Measurements from ENCODE around the gene CC2D2B. TPM values are rescaled to one million over a fixed set of nuclear protein-coding genes. Genes with fewer than 3 reads are reported as not detected.
"Not testable (repeated sequence)": the region's sequence is repeated elsewhere in the genome, so short reads cannot be mapped to it uniquely, and the experiment has no call there.

The CC2D2B gene
- total and polyA plus RNA-seq, 4 experiments from 2014 or later: 0.10 to 0.15 TPM; not detected in 2

DNA sequence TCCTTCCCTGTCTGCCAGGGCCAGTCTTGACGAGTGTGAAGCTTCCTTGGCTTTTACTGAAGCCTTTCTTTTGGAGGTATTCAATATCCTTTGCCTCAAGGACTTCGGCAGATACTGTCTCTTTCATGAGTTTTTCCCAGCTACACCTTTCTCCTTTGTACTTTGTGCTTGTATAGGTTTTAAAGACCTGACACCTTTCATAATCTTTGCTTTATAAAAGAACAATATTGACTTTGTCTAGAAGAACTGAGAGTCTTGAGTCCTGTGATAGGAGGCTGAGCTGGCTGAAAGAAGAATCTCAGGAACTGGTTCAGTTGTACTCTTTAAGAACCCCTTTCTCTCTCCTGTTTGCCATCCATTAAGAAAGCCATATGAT, 41.3 kb upstream of the CC2D2B start:
- Mint-ChIP-seq H3K9me3 (no peaks in the 10 kb centered on the region), H3K4me1 (peaks cover 5 to 9% (median 8%) of the 10 kb centered on the region in 4 donors), H3K4me3 (no peak overlapping the region), H3K36me3 (peaks cover 2 to 6% of the 10 kb centered on the region in 2 donors), H3K27me3 (no peaks in the 10 kb centered on the region), H3K27ac (no peak overlapping the region)
- H3K27me3 ChIP-seq (ENCODE audit: insufficient read depth, low read length): no peaks in the 10 kb centered on the region
- POLR2A ChIA-PET (ENCODE audit: partially characterized antibody): no interaction called here
- no peak overlapping the region for H3K27ac ChIP-seq (ENCODE audit: low read depth, low read length)
- CTCF ChIA-PET (ENCODE audit: partially characterized antibody): interaction anchor here (1.6 to 5.0 kb wide), 4 partner anchors 18 to 172 kb away, joined by 3 to 81 read pairs (median 10); partner anchors contain the start of gene TCTN3
- H3K9me3 ChIP-seq (ENCODE audit: control insufficient read depth in 1 of 2, low read length in 2 of 2): no peaks in the 10 kb centered on the region
- H3K4me1 ChIP-seq (ENCODE audit: insufficient read depth, low read length): peaks cover 4% of the 10 kb centered on the region
- DNase-seq: no peak
- H3K36me3 ChIP-seq (ENCODE audit: insufficient read depth, low read length): no peaks in the 10 kb centered on the region
- no peak overlapping the region for H3K4me3 ChIP-seq (ENCODE audit: low read length in 2 of 2)
- intact Hi-C loops (cut with micrococcal nuclease): no loop called here

DNA sequence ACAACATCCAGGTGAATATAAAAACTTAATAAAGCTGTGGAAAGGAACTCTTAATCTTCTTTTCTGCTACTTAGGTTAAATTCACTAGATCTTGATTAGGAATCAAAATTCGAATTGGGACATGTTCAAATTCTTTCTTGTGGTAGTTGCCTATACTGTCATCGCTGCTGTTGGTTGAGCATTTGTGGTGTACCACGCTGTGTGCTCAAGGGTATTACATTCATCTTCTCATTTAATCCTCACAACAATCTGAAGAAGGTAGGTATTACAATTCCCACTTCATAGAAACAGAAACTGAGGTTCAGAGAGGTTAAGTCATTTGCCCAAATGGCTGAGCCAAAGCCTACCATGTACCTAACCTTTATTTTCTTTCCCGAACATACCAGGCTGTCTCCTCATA, 39.9 kb upstream of the CC2D2B start:
- no peaks in the 10 kb centered on the region for H3K9me3 ChIP-seq (ENCODE audit: control insufficient read depth in 1 of 2, low read length in 2 of 2)
- H3K36me3 Mint-ChIP-seq: peaks cover 10 to 14% of the 10 kb centered on the region in 2 donors
- H3K4me3 ChIP-seq (ENCODE audit: low read length in 2 of 2): no peak overlapping the region
- H3K27ac ChIP-seq (ENCODE audit: low read depth, low read length): no peak overlapping the region
- H3K4me1 ChIP-seq (ENCODE audit: insufficient read depth, low read length): peaks cover 4% of the 10 kb centered on the region
- peaks cover 5 to 9% (median 8%) of the 10 kb centered on the region in 4 donors for H3K4me1 Mint-ChIP-seq
- peak in 1 of 5 donors; percentile 0 for DNase-seq
- H3K27me3 ChIP-seq (ENCODE audit: insufficient read depth, low read length): no peaks in the 10 kb centered on the region
- no peaks in the 10 kb centered on the region for H3K36me3 ChIP-seq (ENCODE audit: insufficient read depth, low read length)
- H3K27me3 Mint-ChIP-seq: no peaks in the 10 kb centered on the region
- H3K9me3 Mint-ChIP-seq: no peaks in the 10 kb centered on the region
- POLR2A ChIA-PET (ENCODE audit: partially characterized antibody): no interaction called here
- intact Hi-C loops (cut with micrococcal nuclease): no loop called here
- no peak overlapping the region for H3K4me3 Mint-ChIP-seq
- peak overlapping the region in 1 of 7 donors; percentile 54 for H3K27ac Mint-ChIP-seq
- CTCF ChIA-PET (ENCODE audit: partially characterized antibody): interaction anchor here (1.6 to 5.0 kb wide), 2 partner anchors 16 to 173 kb away, joined by 3 to 81 read pairs; partner anchors contain the start of gene TCTN3

DNA sequence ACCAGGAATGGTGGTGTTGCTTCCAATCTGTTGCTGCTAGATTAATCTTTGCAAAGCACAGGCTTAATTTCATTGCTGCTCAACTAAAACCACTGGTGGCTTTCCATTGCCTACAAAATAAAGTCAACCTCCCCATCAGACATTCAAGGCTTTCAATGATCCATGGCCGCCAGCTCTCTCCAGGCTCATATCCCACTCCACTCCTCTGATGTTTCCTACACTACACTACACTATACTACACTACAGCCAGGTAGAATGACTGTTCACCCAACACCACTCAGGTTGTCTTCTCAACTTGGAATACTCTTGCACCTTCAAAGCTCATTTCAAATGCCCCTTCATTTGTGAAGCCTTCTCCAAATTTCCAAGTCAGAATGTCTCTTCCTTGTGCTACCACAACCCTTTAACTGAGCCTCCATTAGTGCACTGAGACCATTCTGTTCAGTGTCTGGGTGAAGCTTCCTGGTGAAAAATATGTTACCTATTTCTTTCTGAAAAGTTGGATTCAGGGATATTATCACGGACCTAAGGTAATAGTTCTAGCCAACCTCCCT, 35.5 kb upstream of the CC2D2B start:
- Mint-ChIP-seq H3K27ac (no peak overlapping the region), H3K4me1 (peaks cover 0 to 5% (median 3%) of the 10 kb centered on the region in 4 donors)

DNA sequence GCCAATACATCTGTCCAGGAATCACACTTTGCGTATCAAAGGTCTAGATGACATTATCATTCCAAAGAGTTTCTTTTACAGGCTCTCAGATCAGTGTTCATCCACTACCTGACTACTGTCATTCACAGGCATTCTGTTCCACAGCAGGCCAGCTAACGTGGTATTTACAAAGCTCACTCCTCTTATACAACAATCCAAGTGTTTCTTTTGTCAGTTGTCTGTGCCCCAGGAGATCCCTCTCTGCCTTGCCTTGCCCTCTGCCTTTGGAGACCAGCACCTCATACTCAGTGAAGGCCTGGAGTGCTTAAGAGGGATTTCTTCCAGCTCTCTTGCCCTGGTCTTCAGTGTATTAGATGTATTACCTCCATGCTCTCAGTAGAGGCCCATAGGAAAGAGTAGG, 34.6 kb upstream of the CC2D2B start:
- H3K9me3 Mint-ChIP-seq: peaks cover 0 to 3% (median 0%) of the 10 kb centered on the region in 8 donors
- Histone ChIP-seq H3K4me1 (ENCODE audit: insufficient read depth, low read length) (no peaks in the 10 kb centered on the region), H3K9me3 (ENCODE audit: control insufficient read depth in 1 of 2, low read length in 2 of 2) (no peaks in the 10 kb centered on the region), H3K36me3 (ENCODE audit: insufficient read depth, low read length) (no peaks in the 10 kb centered on the region), H3K27ac (ENCODE audit: low read depth, low read length) (no peak overlapping the region), H3K27me3 (ENCODE audit: insufficient read depth, low read length) (no peaks in the 10 kb centered on the region), H3K4me3 (ENCODE audit: low read length in 2 of 2) (no peak overlapping the region)
- no peak for DNase-seq
- H3K27ac Mint-ChIP-seq: peak overlapping the region in 1 of 7 donors; percentile 48
- ChIA-PET POLR2A (ENCODE audit: partially characterized antibody) (no interaction called here), CTCF (ENCODE audit: partially characterized antibody) (interaction anchor here (0.9 to 4.1 kb wide), 3 partner anchors 9 to 179 kb away, joined by 3 to 26 read pairs (median 3); partner anchors contain the start of gene TCTN3)
- no peak overlapping the region for H3K4me3 Mint-ChIP-seq
- H3K27me3 Mint-ChIP-seq: no peaks in the 10 kb centered on the region
- peaks cover 41 to 45% of the 10 kb centered on the region in 2 donors for H3K36me3 Mint-ChIP-seq
- peaks cover 0 to 2% (median 0%) of the 10 kb centered on the region in 4 donors for H3K4me1 Mint-ChIP-seq
- intact Hi-C loops (cut with micrococcal nuclease): no loop called here

More for the DNA sequence above, 35.5 kb upstream of the CC2D2B start:
- Histone ChIP-seq H3K9me3 (ENCODE audit: control insufficient read depth in 1 of 2, low read length in 2 of 2) (no peaks in the 10 kb centered on the region), H3K4me3 (ENCODE audit: low read length in 2 of 2) (no peak overlapping the region), H3K27me3 (ENCODE audit: insufficient read depth, low read length) (no peaks in the 10 kb centered on the region), H3K4me1 (ENCODE audit: insufficient read depth, low read length) (no peaks in the 10 kb centered on the region), H3K36me3 (ENCODE audit: insufficient read depth, low read length) (no peaks in the 10 kb centered on the region), H3K27ac (ENCODE audit: low read depth, low read length) (no peak overlapping the region)
- peaks cover 41 to 42% of the 10 kb centered on the region in 2 donors for H3K36me3 Mint-ChIP-seq
- DNase-seq: no peak
- no peak overlapping the region for H3K4me3 Mint-ChIP-seq
- no peaks in the 10 kb centered on the region for H3K27me3 Mint-ChIP-seq
- POLR2A ChIA-PET (ENCODE audit: partially characterized antibody): no interaction called here
- CTCF ChIA-PET (ENCODE audit: partially characterized antibody): interaction anchor here (0.9 to 4.1 kb wide), 3 partner anchors 8 to 178 kb away, joined by 3 to 26 read pairs (median 3); partner anchors contain the start of gene TCTN3
- intact Hi-C loops (cut with micrococcal nuclease): no loop called here
- peaks cover 0 to 3% (median 0%) of the 10 kb centered on the region in 8 donors for H3K9me3 Mint-ChIP-seq

DNA sequence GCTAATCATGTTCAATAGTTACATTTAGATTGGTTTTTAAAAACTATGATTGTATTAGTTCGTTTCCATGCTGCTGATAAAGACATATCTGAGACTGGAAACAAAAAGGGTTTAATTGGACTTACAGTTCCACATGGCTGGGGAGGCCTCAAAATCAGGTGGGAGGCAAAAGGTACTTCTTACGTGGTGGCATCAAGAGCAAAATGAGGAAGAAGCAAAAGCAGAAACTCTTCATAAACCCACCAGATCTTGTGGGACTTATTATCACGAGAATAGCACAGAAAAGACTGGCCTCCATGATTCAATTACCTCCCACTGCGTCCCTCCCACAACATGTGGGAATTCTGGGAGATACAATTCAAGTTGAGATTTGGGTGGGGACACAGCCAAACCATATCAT, 34.1 kb upstream of the CC2D2B start:
- Mint-ChIP-seq H3K36me3 (peaks cover 41 to 45% of the 10 kb centered on the region in 2 donors), H3K4me3 (no peak overlapping the region), H3K27me3 (no peaks in the 10 kb centered on the region), H3K4me1 (no peaks in the 10 kb centered on the region), H3K27ac (no peak overlapping the region), H3K9me3 (peaks cover 0 to 3% (median 0%) of the 10 kb centered on the region in 8 donors)
- Histone ChIP-seq H3K27ac (ENCODE audit: low read depth, low read length) (no peak overlapping the region), H3K4me1 (ENCODE audit: insufficient read depth, low read length) (no peaks in the 10 kb centered on the region), H3K9me3 (ENCODE audit: control insufficient read depth in 1 of 2, low read length in 2 of 2) (no peaks in the 10 kb centered on the region), H3K36me3 (ENCODE audit: insufficient read depth, low read length) (no peaks in the 10 kb centered on the region), H3K27me3 (ENCODE audit: insufficient read depth, low read length) (no peaks in the 10 kb centered on the region), H3K4me3 (ENCODE audit: low read length in 2 of 2) (no peak overlapping the region)
- ChIA-PET POLR2A (ENCODE audit: partially characterized antibody) (no interaction called here), CTCF (ENCODE audit: partially characterized antibody) (interaction anchor here (4.1 kb wide), 1 partner anchor 180 kb away, joined by 26 read pairs; the partner anchor contains the start of gene TCTN3)
- DNase-seq: no peak
- intact Hi-C loops (cut with micrococcal nuclease): no loop called here

DNA sequence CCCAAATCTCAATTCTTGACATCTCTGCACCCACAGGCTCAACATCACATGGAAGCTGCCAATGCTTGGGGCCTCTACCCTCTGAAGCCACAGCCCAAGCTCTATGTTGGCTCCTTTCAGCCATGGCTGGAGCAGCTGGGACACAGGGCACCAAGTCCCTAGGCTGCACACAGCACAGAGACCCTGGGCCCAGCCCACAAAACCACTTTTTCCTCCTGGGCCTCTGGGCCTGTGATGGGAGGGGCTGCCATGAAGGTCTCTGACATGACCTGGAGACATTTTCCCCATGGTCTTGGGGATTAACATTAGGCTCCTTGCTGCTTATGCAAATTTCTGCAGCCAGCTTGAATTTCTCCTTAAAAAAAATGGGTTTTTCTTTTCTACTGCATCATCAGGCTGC, 33.0 kb upstream of the CC2D2B start:
- H3K27ac ChIP-seq (ENCODE audit: low read depth, low read length); H3K9me3 Mint-ChIP-seq; H3K27me3 Mint-ChIP-seq; intact Hi-C loops (cut with micrococcal nuclease); H3K36me3 ChIP-seq (ENCODE audit: insufficient read depth, low read length); H3K27me3 ChIP-seq (ENCODE audit: insufficient read depth, low read length); H3K4me3 Mint-ChIP-seq; POLR2A ChIA-PET (ENCODE audit: partially characterized antibody); H3K9me3 ChIP-seq (ENCODE audit: control insufficient read depth in 1 of 2, low read length in 2 of 2); DNase-seq; H3K27ac Mint-ChIP-seq; H3K4me1 Mint-ChIP-seq; H3K4me3 ChIP-seq (ENCODE audit: low read length in 2 of 2); H3K4me1 ChIP-seq (ENCODE audit: insufficient read depth, low read length): not testable (repeated sequence)
- peaks cover 43 to 45% of the 10 kb centered on the region in 2 donors for H3K36me3 Mint-ChIP-seq
- CTCF ChIA-PET (ENCODE audit: partially characterized antibody): interaction anchor here (0.8 to 0.9 kb wide), 2 partner anchors 9 to 33 kb away, joined by 3 read pairs; partner anchors contain the start of gene CC2D2B

DNA sequence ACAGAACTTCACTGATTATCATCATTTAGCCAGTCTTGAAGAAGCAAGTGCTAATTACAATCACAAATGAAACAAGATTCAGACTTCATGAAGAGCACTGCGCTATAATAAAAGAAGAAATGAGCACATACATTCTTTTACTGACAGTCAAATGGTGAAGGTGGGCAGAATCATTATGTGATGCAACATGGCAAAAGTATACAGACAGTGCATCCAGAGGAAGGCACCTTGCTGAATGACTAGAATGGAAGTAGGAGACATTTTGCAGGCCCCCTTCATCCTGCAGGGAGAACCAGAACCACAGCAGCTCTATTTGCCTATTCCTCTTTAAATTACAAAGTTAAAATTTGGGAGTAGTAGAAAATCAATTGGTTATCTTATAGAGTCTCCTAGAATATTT, 31.0 kb upstream of the CC2D2B start:
- Histone ChIP-seq H3K4me3 (ENCODE audit: low read length in 2 of 2) (no peak overlapping the region), H3K4me1 (ENCODE audit: insufficient read depth, low read length) (no peaks in the 10 kb centered on the region), H3K27me3 (ENCODE audit: insufficient read depth, low read length) (no peaks in the 10 kb centered on the region), H3K36me3 (ENCODE audit: insufficient read depth, low read length) (no peaks in the 10 kb centered on the region), H3K9me3 (ENCODE audit: control insufficient read depth in 1 of 2, low read length in 2 of 2) (no peaks in the 10 kb centered on the region), H3K27ac (ENCODE audit: low read depth, low read length) (no peak overlapping the region)
- Mint-ChIP-seq H3K27ac (no peak overlapping the region), H3K36me3 (peaks cover 40 to 45% of the 10 kb centered on the region in 2 donors), H3K27me3 (no peaks in the 10 kb centered on the region), H3K4me3 (no peak overlapping the region), H3K4me1 (no peaks in the 10 kb centered on the region), H3K9me3 (peaks cover 0 to 3% (median 0%) of the 10 kb centered on the region in 8 donors)
- DNase-seq: no peak
- ChIA-PET POLR2A (ENCODE audit: partially characterized antibody) (no interaction called here), CTCF (ENCODE audit: partially characterized antibody) (no interaction called here)
- intact Hi-C loops (cut with micrococcal nuclease): no loop called here
